GM18526 (cell line): ENCODE measurements around the gene JCAD.

ENCODE experiments used
- POLR2A ChIP-seq: IDR thresholded peaks from 3 replicates; pipeline ENCODE4 v1.6.1; 2011; ENCODE audit not compliant: insufficient read length; ENCODE audit errors: extremely low read depth

JCAD gene

DNA sequence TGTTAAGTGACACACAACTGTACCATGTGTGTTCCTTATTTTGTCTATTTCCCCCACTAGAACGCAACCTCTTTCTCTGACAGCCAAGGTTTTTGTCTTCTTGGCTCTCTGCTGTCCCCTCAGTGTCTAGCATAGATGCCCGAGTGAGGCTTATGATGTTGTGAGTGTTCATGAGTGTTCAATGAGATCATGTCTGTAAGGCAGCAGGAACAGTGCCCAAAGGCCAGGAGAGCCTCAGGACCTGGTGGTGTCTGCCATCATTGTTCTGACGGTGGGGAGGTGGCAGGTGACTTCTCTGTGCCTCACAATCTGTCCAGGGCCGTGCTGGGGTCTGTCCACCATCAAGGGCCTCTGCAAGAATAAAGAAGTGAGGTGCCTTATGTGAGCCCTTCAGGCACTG, 66.5 kb downstream of the JCAD start:
- no peak for TF ChIP-seq POLR2A

DNA sequence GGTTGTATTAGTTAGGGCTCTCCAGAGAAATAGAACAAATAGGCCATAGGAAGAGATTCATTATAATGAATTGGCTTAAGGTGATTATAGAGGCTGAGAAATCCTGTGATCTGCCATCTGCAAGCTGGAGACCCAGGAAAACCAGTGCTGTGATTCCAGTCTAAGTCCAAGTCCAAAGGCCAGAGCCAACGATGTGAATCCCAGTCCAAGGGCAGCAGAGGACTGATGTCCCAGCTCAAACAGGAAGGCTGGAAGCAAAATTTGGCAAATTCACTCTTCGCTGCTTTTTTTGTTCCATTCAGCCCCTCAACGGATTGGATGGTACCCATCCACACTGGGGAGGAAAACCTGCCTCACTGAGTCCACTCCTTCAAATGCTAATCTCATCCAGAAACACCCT, 68.0 kb downstream of the JCAD start:
- no peak for TF ChIP-seq POLR2A

DNA sequence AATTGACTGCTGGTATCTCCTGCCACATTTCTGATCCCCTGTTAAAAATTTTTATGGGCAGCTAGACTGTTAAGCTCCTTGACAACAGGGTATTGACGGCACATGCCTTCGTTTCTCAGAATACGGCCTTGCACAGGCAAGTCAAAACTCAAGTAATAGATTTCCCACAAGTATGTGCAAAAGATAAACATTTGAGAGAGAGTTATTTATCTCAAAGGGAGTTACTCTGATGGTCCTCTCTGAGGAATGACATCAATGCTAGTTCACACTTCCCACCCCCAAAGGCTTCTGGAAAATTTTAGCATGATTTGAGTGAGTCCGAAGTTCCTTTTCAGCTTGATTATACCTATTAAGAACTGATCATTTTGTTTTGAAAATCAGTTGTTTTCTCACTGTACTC, 71.9 kb downstream of the JCAD start:
- no peak for TF ChIP-seq POLR2A

DNA sequence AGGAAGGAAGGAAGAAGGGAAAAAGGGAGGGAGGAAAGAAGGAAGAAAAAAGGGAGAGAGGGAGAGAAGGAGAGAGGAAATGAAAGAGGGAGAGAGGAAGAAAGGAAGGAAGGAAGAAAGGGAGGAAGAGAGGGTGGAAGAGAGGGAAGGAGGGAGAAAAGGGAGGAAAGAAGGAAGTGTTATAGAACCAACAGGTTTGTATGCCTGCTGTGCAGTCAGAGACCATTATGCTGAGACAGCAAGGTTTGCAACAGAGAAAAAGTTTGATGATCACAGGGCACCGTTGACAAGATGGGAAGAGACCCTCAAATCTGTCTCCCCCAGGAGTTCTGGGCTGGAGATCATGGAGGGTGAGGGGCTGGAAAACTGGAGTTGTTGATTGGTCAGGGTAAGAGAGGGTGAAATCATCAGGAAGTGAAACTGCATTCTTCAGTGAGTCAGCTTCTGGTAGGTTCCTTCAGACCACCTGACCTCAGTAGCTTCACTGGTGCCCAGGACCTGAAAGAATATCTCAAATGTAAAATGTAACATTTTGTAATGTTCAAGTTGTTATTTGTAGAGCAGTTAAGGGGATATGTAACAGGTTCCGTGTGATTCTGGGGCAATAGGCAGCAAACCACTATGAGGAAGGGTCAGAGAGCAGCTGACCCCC, 76.3 kb downstream of the JCAD start:
- TF ChIP-seq POLR2A, result no peak

DNA sequence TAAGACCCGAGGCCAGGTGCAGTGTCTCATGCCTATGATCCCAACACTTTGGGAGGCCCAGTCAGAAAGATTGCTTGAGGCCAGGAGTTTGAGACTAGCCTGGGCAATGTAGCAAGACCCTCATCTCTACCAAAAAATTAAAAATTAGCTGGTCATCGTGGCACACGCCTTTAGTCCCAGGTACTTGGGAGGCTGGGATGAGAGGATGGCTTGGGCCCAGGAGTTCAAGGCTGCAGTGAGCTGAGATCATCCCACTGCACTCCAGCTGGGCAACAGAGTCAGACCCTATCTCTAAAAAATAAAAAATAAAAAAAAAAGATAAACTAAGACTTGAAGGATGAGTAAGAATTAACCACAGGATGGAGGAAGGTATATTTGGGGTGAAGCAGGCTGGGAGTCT, 77.9 kb downstream of the JCAD start:
- TF ChIP-seq POLR2A, result no peak

DNA sequence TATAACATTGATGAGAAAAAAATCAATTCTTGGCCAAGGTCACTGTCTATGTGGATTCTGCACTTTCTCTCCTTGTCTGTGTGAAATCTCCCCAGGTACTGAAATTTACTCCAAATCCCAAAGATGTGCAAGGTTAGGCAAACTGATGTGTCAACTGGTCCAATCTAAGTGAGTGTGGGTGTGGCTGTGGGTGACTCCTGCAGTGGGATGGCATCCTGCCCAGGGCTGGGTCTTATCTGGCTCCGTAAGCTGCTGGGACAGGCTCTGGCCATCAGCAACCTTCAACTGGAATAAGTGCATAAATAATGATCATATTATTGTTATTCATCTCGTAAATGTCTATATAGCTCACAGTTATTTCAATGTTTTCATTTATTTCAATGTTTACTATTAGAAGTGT, 79.3 kb downstream of the JCAD start:
- TF ChIP-seq POLR2A, result no peak

DNA sequence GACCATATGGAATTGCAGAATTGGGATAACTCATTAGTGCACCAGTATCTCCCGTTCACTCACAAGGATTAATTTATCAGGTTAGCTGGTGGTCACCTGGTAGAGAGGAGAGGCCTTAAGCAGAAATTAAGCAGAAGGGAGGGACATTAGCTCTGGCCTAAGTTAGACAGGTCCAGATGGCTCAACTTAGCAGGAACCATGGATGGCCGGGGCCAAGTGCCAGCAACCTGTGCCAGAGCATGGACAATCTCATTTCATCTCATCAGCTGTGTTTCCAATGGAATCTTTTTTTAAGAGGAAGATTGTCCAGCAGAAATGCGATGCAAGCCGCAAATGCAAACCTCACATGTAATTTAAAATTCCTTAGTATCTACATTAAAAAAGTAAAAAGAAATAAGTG, 82.2 kb downstream of the JCAD start:
- TF ChIP-seq POLR2A, result no peak

DNA sequence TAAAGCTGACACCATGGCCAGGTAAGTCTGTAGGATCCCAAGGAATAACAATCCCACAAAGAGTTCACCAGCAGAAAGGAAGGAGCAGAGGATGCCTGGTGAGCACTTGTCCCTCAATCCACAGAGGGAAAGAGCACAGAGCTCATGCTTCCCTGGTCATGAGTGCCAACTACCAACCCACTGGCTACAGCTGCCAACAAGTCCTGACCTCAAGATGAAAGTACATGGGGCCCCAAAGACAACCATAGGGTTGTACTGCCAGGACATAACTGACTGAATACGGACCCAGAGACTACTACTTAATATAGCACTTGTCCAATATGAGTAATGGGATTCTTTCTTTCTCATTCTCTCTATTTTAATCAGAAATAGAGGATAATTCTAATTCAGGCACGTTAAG, 83.3 kb downstream of the JCAD start:
- TF ChIP-seq POLR2A, result no peak

DNA sequence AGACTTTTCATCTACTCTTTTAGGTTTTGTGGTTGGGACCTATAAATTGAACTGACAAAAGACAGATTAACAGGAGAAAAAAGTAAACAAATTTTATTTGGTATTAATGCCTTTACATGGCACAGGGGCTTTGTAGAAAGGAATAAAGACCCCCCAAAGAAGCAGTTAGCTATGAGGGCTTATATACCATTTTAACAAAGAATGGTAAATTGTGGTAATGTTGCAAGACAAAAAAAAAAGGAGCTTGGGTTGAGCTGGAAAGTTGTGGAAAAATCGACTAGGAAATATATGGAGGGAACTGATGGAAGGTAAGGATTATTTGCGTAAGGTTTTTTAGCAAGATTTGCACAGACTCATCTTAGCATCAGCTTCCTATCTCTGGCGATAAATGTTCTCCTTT, 84.6 kb downstream of the JCAD start:
- no peak for TF ChIP-seq POLR2A

DNA sequence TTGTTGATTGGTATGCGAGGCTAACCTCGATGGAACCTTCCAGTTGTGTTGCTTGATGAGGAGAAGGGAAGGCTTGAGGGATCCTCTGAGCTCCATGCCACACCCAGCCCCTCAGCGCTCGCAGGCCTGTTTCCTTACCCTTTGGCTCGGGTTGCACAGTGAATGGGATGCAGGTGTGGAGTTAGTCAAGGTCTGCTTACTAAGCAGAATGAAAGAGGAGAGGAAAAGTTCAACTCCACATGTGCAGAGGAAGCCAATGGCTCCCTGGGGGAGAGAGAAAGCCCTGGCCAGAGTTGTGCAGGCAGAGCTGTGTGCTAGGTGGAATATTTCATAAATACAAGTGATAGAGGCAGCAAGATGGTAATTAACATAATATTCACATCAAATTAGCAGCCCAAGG, 85.5 kb downstream of the JCAD start:
- no peak for TF ChIP-seq POLR2A

DNA sequence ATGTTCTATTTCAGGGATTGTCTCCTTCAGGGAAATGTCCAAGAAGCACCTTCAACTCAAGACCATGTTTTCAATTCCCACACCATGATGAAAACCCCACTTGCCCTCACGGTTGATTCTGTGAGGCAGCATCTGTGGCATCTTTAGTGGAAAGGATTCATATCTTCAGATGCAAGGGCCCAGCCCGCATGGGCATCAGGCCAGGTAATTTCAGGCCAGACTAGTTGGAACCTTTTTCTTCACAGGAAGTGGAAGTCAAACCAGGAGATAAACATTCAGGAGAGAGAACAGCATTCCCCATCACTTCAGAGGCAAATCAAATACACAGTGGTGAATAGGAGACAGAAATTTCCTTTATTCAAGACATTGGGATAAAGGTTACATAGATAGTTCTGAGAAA, 88.8 kb downstream of the JCAD start:
- no peak for TF ChIP-seq POLR2A

DNA sequence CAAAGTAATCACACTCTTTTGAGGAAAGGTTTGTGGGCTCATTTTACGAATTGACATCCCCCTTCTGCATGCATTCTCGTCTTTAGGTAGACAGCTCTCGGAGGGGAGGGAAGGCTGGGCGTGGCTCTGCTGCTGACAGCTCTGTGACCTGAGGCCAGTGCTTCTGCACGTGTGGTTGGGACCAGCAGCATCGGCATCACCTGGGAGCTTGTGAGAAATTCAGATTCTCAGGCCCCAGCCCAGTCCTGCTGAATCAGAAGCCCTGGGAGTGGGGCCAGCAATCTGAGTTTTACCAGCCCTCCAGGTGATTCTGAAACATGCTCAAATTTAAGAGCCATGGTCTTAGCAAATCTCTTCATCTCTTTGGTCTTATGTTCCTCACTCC, 89.4 kb downstream of the JCAD start:
- TF ChIP-seq POLR2A, result no peak

DNA sequence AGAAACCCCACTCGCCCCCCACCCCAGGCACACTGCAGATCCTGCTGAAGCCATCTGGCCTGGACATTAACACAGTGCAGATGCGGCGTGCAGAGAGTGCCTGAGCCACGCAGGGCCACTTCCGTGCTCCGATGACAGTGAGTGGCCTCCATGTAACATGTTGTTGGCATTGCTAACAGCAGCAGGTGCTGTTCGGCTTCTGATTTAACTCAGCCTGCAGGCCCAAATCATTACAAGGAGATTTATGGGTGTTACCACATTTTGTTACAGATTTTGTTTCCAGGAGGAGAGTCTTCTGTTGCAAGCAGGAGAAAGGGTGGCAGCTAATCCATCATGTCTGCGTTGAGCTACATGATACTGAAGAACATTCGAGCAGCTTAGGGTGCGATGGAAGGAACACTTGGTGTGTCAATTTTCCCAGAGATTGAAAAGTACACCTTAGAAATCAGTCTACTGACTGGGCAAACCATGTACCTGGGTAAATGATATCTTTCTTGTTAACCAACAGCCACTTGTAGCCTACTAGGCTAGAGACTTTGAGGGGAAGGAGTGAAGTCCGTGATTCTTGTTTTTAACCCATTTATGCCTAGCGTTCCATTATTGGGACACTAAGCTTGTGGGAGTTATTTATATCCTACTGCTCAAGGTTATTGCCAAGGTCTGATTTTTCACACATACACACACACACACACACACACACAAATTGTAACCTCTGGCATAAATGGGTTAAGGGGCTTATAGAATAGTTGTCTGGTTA, 90.0 kb downstream of the JCAD start:
- TF ChIP-seq POLR2A, result no peak

DNA sequence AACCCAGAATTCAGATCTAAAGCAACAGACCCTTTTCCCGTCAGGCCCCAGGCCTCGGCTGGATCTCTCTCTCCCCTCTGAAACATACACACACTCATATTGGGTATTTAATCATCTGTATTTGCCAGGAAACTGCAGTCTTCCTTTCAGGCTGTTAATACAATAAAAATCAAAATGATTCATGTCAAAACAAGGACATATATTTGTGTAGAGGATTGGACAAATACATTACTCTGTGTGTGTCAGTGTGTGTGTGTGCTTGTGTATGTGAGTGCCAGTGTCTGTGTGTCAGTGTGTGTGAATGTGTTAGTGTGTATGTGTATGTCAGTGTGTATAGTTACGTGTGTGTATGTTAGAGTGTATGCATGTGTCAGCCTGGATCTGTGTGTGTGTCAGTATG, 90.8 kb downstream of the JCAD start:
- no peak for TF ChIP-seq POLR2A

DNA sequence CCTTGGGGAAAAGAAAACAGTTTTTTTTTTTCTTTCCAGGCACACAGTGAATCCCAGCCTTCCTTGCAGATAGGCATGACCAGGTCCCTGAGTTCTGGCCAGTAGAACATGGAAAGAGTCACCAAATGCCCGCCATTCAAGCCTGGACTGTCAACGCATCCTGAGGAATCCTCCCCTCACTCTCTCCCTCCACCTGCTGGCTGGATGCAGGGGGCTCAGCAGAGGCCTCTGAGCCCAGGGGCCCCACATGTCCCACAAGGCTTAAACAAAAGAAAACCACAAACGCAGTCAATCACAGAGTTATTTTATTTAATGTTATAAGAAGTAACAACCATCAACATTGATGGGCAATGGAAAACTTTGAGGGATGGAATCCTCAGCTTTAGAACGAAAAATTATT, 93.1 kb downstream of the JCAD start:
- no peak for TF ChIP-seq POLR2A
